GM12878 (cell line): Measurements from ENCODE around the gene MIS12. TPM values are rescaled to one million over a fixed set of nuclear protein-coding genes. Genes with fewer than 3 reads are reported as not detected.

Experiments
- ASH2L ChIP-seq: fragments of 300-600, 200-600 bp; sonication (generic); IDR thresholded peaks from 2 replicates; pipeline ENCODE4 v1.6.1; 2017; ENCODE audit warnings: low read depth, mild to moderate bottlenecking, borderline replicate concordance
- ATF7 ChIP-seq: fragments of 450-650 bp; IDR thresholded peaks from 2 replicates; pipeline ENCODE4 v1.6.1; 2016; ENCODE audit warnings: low read depth, mild to moderate bottlenecking
- BRCA1 ChIP-seq: IDR thresholded peaks from 2 replicates; pipeline ENCODE4 v1.6.1; 2011; ENCODE audit warnings: low read depth, low read length, improper control_type of control experiment
- CEBPZ ChIP-seq: fragments of 150-350 bp; IDR thresholded peaks from 2 replicates; pipeline ENCODE4 v1.6.1; 2016; ENCODE audit warnings: low read depth, low read length
- CHD4 ChIP-seq: fragments of 200-600 bp; sonication (generic); IDR thresholded peaks from 2 replicates; pipeline ENCODE4 v1.6.1; 2016; ENCODE audit warnings: mild to moderate bottlenecking
- E4F1 ChIP-seq: fragments of 450-650 bp; IDR thresholded peaks from 2 replicates; pipeline ENCODE4 v1.6.1; 2018; ENCODE audit warnings: borderline replicate concordance, mild to moderate bottlenecking; ENCODE audit not compliant: partially characterized antibody
- EGR1 ChIP-seq, 2 experiments: IDR thresholded peaks; 1 replicate in 1 of 2; 2 replicates in 1 of 2; pipeline ENCODE4 v1.6.1; 2011 to 2012; ENCODE audit warnings: low read depth in 2 of 2, low read length in 2 of 2, borderline replicate concordance in 1 of 2, mild to moderate bottlenecking in 1 of 2, moderate library complexity in 1 of 2
- JUND ChIP-seq: IDR thresholded peaks from 2 replicates; pipeline ENCODE4 v1.6.1; 2012; ENCODE audit warnings: low read depth, mild to moderate bottlenecking, low read length, improper control_type of control experiment, moderate library complexity
- NR2F1 ChIP-seq: fragments of 450-650 bp; conservative IDR thresholded peaks from 2 replicates; pipeline ENCODE4 v1.6.1; 2017; ENCODE audit warnings: mild to moderate bottlenecking
- NRF1 ChIP-seq: conservative IDR thresholded peaks from 2 replicates; pipeline ENCODE4 v1.6.1; 2011; ENCODE audit warnings: mild to moderate bottlenecking, low read depth, low read length, improper control_type of control experiment
- PAX5 ChIP-seq: IDR thresholded peaks from 2 replicates; pipeline ENCODE4 v1.6.1; 2011; ENCODE audit warnings: low read depth, low read length, borderline replicate concordance
- RELB ChIP-seq: fragments of 450-650 bp; IDR thresholded peaks from 2 replicates; pipeline ENCODE4 v1.6.1; 2017; ENCODE audit warnings: low read depth, mild to moderate bottlenecking, moderate library complexity
- SMAD5 ChIP-seq: IDR thresholded peaks from 2 replicates; pipeline ENCODE4 v1.6.1; 2016; ENCODE audit warnings: antibody characterized with exemption, low read depth
- SPI1 ChIP-seq: IDR thresholded peaks from 2 replicates; pipeline ENCODE4 v1.6.1; 2011; ENCODE audit warnings: low read depth, mild to moderate bottlenecking, low read length, moderate library complexity, borderline replicate concordance; ENCODE audit not compliant: insufficient read depth
- STAT1 ChIP-seq: fragments of 450-650 bp; conservative IDR thresholded peaks from 2 replicates; pipeline ENCODE4 v1.6.1; 2014; ENCODE audit warnings: antibody characterized with exemption, mild to moderate bottlenecking
- STAT3 ChIP-seq: IDR thresholded peaks from 2 replicates; pipeline ENCODE4 v1.6.1; 2011; ENCODE audit warnings: low read depth, low read length, improper control_type of control experiment
- WRNIP1 ChIP-seq: IDR thresholded peaks from 2 replicates; pipeline ENCODE4 v1.6.1; 2011; ENCODE audit warnings: low read depth, low read length, improper control_type of control experiment, borderline replicate concordance
- polyA plus RNA-seq, 11 experiments: library from polyadenylated mRNA; depleted of rRNA in 4 of 11; unstranded in 6 of 11; stranded (reverse) in 5 of 11; fragments of >200 nt; fragmentation: Nextera tagmentation in 4 of 11; fragmentation: Illumina TruSeq in 1 of 11; extraction: Ambion mirVana in 4 of 11; extraction: Trizol in 1 of 11; gene quantifications; 1 replicate in 1 of 11; 2 replicates in 10 of 11; pipeline versions ENCODE4 v1.2.1 to v1.2.3, GENCODE V29; 2011 to 2016; ENCODE audit warnings: inconsistent platforms in 2 of 11, missing spikeins in 2 of 11, low read depth in 1 of 11
- total RNA-seq, 4 experiments: library from RNA; depleted of rRNA in 3 of 4; stranded (reverse); fragments of >200 nt in 3 of 4; fragmentation: Illumina TruSeq in 1 of 4; extraction: Trizol in 1 of 4; gene quantifications; 2 replicates each; pipeline versions ENCODE4 v1.2.1 to v1.2.3, GENCODE V29; 2013 to 2021
- TF ChIP-seq, protein P1 (sequence below): fragments of 450-650 bp; formaldehyde crosslinking; IDR thresholded peaks from 2 replicates; pipeline ENCODE4 v1.5.0; 2022; ENCODE audit warnings: mild to moderate bottlenecking, missing genetic modification characterization

The MIS12 gene
- total and polyA plus RNA-seq, 10 of the 15 experiments (the other 5 are each of a cell fraction or from before 2014, with no cell fraction given) = 19.8 to 34.2 (median 25.0) TPM

DNA sequence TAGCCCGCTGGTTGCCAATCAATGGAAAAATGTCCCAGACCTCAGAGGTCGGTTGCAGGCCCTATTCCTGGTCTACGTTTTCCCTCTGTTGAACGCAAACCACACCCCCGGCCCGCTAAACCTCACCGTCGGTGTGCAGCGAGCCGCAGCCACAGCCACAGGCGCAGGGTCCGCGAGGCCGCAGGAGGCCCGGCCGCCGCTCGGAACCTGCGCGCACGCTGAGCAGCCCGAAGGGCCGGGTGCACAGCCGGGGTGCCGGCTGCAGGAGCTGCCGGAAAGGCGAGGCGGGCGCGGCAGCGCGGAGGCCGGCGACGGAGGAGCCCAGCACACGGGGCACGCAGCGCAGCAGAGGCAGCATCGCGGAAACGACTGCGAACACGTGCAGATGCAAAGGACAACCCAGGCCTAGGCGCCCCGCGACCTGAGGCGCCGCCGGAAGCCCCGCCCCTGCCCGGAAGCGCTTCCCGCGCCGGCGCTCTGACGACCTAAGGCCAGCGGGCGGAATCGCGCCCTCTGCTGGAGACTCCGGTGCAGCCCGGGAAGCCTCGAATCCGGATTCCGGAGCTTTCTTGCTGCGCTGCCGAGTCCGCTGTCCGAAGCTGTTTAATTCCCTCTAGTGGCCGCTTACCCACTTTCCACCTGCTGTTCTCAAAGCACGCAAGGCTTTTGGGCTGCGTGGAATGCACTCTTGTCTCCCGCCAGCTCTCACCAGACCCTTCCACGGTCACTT, 47.5 kb upstream of the MIS12 start, which contains the start of gene C1QBP (continued):
- TF ChIP-seq JUND = no peak
- TF ChIP-seq, protein P1, sequence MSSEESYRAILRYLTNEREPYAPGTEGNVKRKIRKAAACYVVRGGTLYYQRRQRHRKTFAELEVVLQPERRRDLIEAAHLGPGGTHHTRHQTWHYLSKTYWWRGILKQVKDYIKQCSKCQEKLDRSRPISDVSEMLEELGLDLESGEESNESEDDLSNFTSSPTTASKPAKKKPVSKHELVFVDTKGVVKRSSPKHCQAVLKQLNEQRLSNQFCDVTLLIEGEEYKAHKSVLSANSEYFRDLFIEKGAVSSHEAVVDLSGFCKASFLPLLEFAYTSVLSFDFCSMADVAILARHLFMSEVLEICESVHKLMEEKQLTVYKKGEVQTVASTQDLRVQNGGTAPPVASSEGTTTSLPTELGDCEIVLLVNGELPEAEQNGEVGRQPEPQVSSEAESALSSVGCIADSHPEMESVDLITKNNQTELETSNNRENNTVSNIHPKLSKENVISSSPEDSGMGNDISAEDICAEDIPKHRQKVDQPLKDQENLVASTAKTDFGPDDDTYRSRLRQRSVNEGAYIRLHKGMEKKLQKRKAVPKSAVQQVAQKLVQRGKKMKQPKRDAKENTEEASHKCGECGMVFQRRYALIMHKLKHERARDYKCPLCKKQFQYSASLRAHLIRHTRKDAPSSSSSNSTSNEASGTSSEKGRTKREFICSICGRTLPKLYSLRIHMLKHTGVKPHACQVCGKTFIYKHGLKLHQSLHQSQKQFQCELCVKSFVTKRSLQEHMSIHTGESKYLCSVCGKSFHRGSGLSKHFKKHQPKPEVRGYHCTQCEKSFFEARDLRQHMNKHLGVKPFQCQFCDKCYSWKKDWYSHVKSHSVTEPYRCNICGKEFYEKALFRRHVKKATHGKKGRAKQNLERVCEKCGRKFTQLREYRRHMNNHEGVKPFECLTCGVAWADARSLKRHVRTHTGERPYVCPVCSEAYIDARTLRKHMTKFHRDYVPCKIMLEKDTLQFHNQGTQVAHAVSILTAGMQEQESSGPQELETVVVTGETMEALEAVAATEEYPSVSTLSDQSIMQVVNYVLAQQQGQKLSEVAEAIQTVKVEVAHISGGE = no peak
- no peak for TF ChIP-seq STAT3
- TF ChIP-seq WRNIP1 = no peak
- peak; percentile 79; the same call in 1 of the 2 replicates for TF ChIP-seq PAX5
- no peak for TF ChIP-seq CEBPZ
- no peak for TF ChIP-seq ATF7
- no peak for TF ChIP-seq BRCA1
- peak; percentile 41 for TF ChIP-seq E4F1
- TF ChIP-seq STAT1 = no peak; the same call in 1 of the 2 replicates
- TF ChIP-seq NRF1 = peak; percentile 67
- TF ChIP-seq SMAD5 = no peak
- TF ChIP-seq EGR1 (IDR thresholded peaks at IDR 0.05; ENCODE audit: borderline replicate concordance in 1 of 2, low read depth in 2 of 2, low read length in 2 of 2) = no peak
- TF ChIP-seq SPI1 = no peak
- TF ChIP-seq NR2F1 = peak; percentile 83
- no peak for TF ChIP-seq CHD4
- no peak; the same call in 1 of the 2 replicates for TF ChIP-seq ASH2L
- TF ChIP-seq RELB = peak; percentile 58; the same call in 1 of the 2 replicates
